Fibroblast of villous mesenchyme (primary cell): ENCODE results near the gene PHF14. TPM values are rescaled to one million over a fixed set of nuclear protein-coding genes. Genes with fewer than 3 reads are reported as not detected.
"Not testable (repeated sequence)": the region's sequence is repeated elsewhere in the genome, so short reads cannot be mapped to it uniquely, and the experiment has no call there.

Experiments
- DNase-seq: peaks from one replicate; pipeline ENCODE4 v3.0.0-alpha.2; 2010; ENCODE audit warnings: low read depth
- H3K4me3 ChIP-seq: 2 replicates; pipeline ENCODE4 v1.5.1; 2011; ENCODE audit warnings: low read depth, mild to moderate bottlenecking, low read length
- total RNA-seq: library from RNA; depleted of rRNA; stranded (reverse); fragments of >200 nt; gene quantifications from 2 replicates; pipeline ENCODE4 v1.2.3, GENCODE V29; 2012
- TF ChIP-seq, protein P1 (sequence below): IDR thresholded peaks from 2 replicates; pipeline ENCODE4 v1.5.1; 2012; ENCODE audit warnings: low read depth, mild to moderate bottlenecking, low read length; ENCODE audit not compliant: insufficient read depth

The PHF14 gene
- total RNA-seq, 1 donor, result 22.5 TPM

GRCh38 chr7:10972174-10972573 lies 1.5 kb upstream of the PHF14 start:
- H3K4me3 ChIP-seq, result no peak overlapping the region
- no peak for DNase-seq
- TF ChIP-seq, protein P1, sequence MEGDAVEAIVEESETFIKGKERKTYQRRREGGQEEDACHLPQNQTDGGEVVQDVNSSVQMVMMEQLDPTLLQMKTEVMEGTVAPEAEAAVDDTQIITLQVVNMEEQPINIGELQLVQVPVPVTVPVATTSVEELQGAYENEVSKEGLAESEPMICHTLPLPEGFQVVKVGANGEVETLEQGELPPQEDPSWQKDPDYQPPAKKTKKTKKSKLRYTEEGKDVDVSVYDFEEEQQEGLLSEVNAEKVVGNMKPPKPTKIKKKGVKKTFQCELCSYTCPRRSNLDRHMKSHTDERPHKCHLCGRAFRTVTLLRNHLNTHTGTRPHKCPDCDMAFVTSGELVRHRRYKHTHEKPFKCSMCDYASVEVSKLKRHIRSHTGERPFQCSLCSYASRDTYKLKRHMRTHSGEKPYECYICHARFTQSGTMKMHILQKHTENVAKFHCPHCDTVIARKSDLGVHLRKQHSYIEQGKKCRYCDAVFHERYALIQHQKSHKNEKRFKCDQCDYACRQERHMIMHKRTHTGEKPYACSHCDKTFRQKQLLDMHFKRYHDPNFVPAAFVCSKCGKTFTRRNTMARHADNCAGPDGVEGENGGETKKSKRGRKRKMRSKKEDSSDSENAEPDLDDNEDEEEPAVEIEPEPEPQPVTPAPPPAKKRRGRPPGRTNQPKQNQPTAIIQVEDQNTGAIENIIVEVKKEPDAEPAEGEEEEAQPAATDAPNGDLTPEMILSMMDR, result no peak

GRCh38 chr7:10973942-10974911 lies 555 bp downstream of the PHF14 start:
- peak; percentile 33 for DNase-seq
- H3K4me3 ChIP-seq, result peak overlapping the region; percentile 82
- TF ChIP-seq, protein P1, result no peak

- no peak overlapping the region for H3K4me3 ChIP-seq
- TF ChIP-seq, protein P1, result no peak
- DNase-seq, result no peak
Observed at GRCh38 chr7:10977113-10977512, 3.4 kb downstream of the PHF14 start.

DNA sequence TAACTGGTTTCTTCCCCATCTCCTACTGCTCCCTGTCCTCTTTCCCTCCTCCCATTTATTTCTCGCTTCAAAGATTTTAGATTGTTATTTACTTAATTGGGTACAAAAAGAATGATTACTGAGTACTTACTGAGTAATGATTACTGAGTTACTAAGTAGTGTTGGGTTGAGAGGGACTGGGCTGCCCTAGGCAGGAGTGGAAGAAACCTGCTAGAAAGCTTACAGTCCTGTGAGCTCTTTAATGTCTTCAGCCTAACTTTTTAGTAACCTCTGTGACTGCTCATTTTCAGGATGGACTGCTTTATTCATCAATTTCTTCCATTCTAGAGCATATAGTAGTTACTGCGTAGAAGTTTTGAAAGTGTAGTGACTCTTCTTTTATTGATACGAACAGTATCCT lies 7.6 kb downstream of the PHF14 start:
- H3K4me3 ChIP-seq, result no peak overlapping the region
- no peak for DNase-seq
- TF ChIP-seq, protein P1, result no peak

GRCh38 chr7:10990748-10991147 lies 17.1 kb downstream of the PHF14 start:
- not testable (repeated sequence) for DNase-seq, H3K4me3 ChIP-seq

GRCh38 chr7:10995482-10996166 lies 22.0 kb downstream of the PHF14 start:
- DNase-seq, H3K4me3 ChIP-seq: not testable (repeated sequence)

DNA sequence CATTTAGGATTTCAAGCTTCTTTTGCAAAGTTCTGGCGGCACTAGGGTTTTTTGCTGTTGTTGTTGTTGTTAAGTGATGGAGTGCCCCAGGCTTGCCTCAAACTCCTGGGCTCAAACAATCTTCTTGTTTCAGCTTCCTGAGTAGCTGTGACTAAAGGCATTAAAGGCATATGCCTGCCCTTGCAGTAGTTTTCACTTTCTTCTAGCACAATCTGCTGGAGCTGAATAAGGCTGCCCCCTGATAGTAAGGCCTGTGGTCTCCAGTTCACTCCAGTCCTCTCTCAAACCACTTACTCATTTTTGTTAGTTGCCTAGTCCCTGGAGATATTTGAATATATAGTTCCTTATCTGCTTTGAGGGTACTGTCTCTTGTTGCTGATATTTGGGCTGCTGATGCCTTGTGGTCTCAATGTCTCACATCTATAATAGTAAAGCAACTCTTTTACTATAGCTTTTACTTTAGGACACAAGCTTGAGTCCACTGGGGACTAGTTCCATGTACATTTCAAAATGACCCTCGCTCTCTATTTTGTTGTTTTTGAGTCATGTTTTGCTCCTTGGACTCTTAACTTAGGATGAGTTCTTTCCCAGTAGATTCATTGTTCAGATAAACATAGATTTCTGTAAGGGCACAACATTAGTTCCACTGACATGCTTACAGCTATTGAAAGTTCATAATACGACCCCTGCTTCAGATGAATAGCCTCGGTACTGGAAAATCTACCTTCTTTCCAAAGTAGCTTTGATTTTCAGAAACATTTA lies 25.5 kb downstream of the PHF14 start:
- no peak overlapping the region for H3K4me3 ChIP-seq
- TF ChIP-seq, protein P1, result no peak
- DNase-seq, result no peak
